Neutrophil (primary cell): ENCODE data around the gene WDR36.

Experiments used
- H3K27ac ChIP-seq: fragments of 200-600 bp; sonication (generic); 2 replicates; pipeline ENCODE4 v1.5.1; 2016; ENCODE audit warnings: mild to moderate bottlenecking, moderate library complexity
- H3K27me3 ChIP-seq: fragments of 200-600 bp; sonication (generic); 2 replicates; pipeline ENCODE4 v1.6.0; 2016; ENCODE audit warnings: mild to moderate bottlenecking
- H3K36me3 ChIP-seq: fragments of 200-600 bp; sonication (generic); 2 replicates; pipeline ENCODE4 v1.5.1; 2017
- H3K4me1 ChIP-seq, 2 experiments: fragments of 200-600 bp in 1 of 2; sonication (generic) in 1 of 2; 1 replicate in 1 of 2; 2 replicates in 1 of 2; pipeline versions ENCODE4 v1.5.1 to v1.6.1; 2013 to 2016; ENCODE audit warnings: low read depth in 1 of 2, low read length in 1 of 2, mild to moderate bottlenecking in 1 of 2, moderate library complexity in 1 of 2; ENCODE audit not compliant: control insufficient read depth in 1 of 2, insufficient read depth in 1 of 2
- H3K4me3 ChIP-seq, 2 experiments: fragments of 200-600 bp in 1 of 2; sonication (generic) in 1 of 2; 1 replicate in 1 of 2; 2 replicates in 1 of 2; pipeline ENCODE4 v1.5.1; 2013 to 2016; ENCODE audit warnings: low read depth in 1 of 2, low read length in 1 of 2, mild to moderate bottlenecking in 1 of 2, moderate library complexity in 1 of 2
- H3K9me3 ChIP-seq: fragments of 200-600 bp; sonication (generic); 2 replicates; pipeline ENCODE4 v1.5.1; 2016
- TF ChIP-seq, protein P1 (sequence below): fragments of 200-600 bp; sonication (generic); IDR thresholded peaks from 2 replicates; pipeline ENCODE4 v1.5.1; 2016; ENCODE audit warnings: antibody characterized with exemption

WDR36 gene

GRCh38 chr5:111116550-111116949 lies 24.4 kb downstream of the WDR36 start:
- Histone ChIP-seq H3K9me3 (no peaks in the 10 kb centered on the region), H3K27ac (peak overlapping the region; percentile 28), H3K4me3 (no peak overlapping the region), H3K36me3 (peaks cover 29% of the 10 kb centered on the region), H3K4me1 (peaks cover 9 to 15% of the 10 kb centered on the region in 2 experiments), H3K27me3 (no peaks in the 10 kb centered on the region)
- TF ChIP-seq, protein P1, sequence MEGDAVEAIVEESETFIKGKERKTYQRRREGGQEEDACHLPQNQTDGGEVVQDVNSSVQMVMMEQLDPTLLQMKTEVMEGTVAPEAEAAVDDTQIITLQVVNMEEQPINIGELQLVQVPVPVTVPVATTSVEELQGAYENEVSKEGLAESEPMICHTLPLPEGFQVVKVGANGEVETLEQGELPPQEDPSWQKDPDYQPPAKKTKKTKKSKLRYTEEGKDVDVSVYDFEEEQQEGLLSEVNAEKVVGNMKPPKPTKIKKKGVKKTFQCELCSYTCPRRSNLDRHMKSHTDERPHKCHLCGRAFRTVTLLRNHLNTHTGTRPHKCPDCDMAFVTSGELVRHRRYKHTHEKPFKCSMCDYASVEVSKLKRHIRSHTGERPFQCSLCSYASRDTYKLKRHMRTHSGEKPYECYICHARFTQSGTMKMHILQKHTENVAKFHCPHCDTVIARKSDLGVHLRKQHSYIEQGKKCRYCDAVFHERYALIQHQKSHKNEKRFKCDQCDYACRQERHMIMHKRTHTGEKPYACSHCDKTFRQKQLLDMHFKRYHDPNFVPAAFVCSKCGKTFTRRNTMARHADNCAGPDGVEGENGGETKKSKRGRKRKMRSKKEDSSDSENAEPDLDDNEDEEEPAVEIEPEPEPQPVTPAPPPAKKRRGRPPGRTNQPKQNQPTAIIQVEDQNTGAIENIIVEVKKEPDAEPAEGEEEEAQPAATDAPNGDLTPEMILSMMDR, result no peak

- H3K36me3 ChIP-seq, result peaks cover 35% of the 10 kb centered on the region
- H3K4me1 ChIP-seq, result peaks cover 9 to 15% of the 10 kb centered on the region in 2 experiments
- H3K9me3 ChIP-seq, result no peaks in the 10 kb centered on the region
- no peak overlapping the region for H3K27ac ChIP-seq
- TF ChIP-seq, protein P1, result no peak
- H3K27me3 ChIP-seq, result no peaks in the 10 kb centered on the region
- H3K4me3 ChIP-seq, result no peak overlapping the region
Measured at GRCh38 chr5:111117136-111117535, 25.0 kb downstream of the WDR36 start.

DNA sequence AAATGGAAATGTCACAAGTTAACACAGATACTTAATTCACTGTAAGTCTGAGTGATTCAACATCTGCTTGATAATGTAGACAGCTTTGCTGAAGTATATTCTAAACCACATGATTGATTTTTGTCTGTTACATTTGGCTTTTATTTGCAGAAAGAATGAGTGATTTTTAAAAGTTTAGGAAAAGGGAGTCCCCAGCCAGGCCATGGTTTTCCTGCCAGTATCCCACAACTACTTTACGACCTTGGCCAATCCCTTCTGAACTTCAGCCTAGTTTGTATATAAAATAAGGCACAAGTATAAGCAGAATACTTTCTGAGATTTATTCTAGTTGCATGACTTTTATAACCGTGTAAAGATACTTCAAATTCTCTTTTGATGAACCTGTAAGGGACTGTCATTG lies 27.1 kb downstream of the WDR36 start:
- Histone ChIP-seq H3K4me3 (no peak overlapping the region), H3K9me3 (no peaks in the 10 kb centered on the region), H3K36me3 (peaks cover 39% of the 10 kb centered on the region), H3K27ac (no peak overlapping the region), H3K27me3 (no peaks in the 10 kb centered on the region), H3K4me1 (peaks cover 9 to 15% of the 10 kb centered on the region in 2 experiments)
- TF ChIP-seq, protein P1, result no peak

DNA sequence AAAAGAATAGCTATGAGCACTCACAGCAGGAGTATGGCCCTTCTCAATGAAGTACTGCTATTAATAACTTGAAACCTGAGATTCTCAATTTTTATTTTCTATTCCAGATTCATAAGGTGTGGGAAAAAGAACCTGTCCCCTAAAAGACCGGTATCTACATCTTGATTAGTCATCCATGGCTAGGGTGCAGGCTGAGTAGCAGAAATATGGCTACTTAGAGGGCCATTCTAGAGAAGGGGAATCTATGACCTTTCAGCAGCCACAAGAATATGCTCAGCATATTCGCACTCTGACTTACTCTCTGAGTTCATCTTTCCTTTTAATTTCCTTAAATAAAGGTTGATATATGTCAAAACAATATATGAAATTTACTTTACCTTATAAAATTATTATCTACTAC lies 27.7 kb downstream of the WDR36 start:
- Histone ChIP-seq H3K4me3 (no peak overlapping the region), H3K4me1 (peaks cover 9 to 15% of the 10 kb centered on the region in 2 experiments), H3K27me3 (no peaks in the 10 kb centered on the region), H3K9me3 (no peaks in the 10 kb centered on the region), H3K27ac (no peak overlapping the region), H3K36me3 (peaks cover 36% of the 10 kb centered on the region)
- TF ChIP-seq, protein P1, result no peak

- H3K27ac ChIP-seq, result no peak overlapping the region
- TF ChIP-seq, protein P1, result no peak
Measured at GRCh38 chr5:111120911-111121310, 28.8 kb downstream of the WDR36 start.

DNA sequence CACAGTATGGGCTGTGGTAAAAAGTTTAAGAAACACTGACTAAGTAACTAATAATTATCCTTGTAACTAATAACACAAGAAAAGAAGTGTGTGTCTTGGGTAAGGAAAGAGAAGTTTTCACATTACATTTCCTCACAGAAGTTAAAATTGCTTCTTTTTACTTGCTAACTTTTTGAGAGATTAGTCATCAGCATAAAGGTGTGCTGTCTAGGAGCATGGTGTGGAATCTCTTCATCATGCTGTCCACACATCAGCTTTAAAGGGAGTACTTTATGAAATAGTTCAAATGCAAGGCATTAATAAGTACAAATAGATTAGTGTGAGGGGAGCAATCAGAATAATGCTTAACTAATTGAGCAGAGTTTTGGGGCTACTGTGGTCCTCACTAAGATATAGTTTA lies 29.8 kb downstream of the WDR36 start:
- H3K27me3 ChIP-seq, result no peaks in the 10 kb centered on the region
- peaks cover 52% of the 10 kb centered on the region for H3K36me3 ChIP-seq
- H3K4me1 ChIP-seq, result peaks cover 2 to 4% of the 10 kb centered on the region in 2 experiments
- no peak overlapping the region for H3K27ac ChIP-seq
- no peaks in the 10 kb centered on the region for H3K9me3 ChIP-seq
- no peak overlapping the region for H3K4me3 ChIP-seq
- TF ChIP-seq, protein P1, result no peak

More at GRCh38 chr5:111120911-111121310, 28.8 kb downstream of the WDR36 start:
- Histone ChIP-seq H3K9me3 (no peaks in the 10 kb centered on the region), H3K36me3 (peaks cover 41% of the 10 kb centered on the region), H3K27me3 (no peaks in the 10 kb centered on the region), H3K4me1 (peaks cover 9 to 14% of the 10 kb centered on the region in 2 experiments), H3K4me3 (no peak overlapping the region)
